Small intestine (tissue), 7 donors: ENCODE data around the gene EID3. TPM values are rescaled to one million over a fixed set of nuclear protein-coding genes. Genes with fewer than 3 reads are reported as not detected.

Experiments
- DNase-seq, 2 donors: peaks; one replicate each; pipeline versions ENCODE4 v3.0.0 to v3.0.0-alpha.2; 2013
- FAIRE-seq: peaks from 2 replicates; lab custom pipeline; 2012; peaks lifted over from hg19 to GRCh38; lab: Jason Lieb, UNC
- H3K27ac ChIP-seq, 3 donors: one replicate each; pipeline ENCODE4 v1.5.1; 2013; ENCODE audit warnings: low read length in 2 of 3, mild to moderate bottlenecking in 2 of 3, control low read depth in 1 of 3, inconsistent platforms in 1 of 3, low read depth in 1 of 3, moderate library complexity in 1 of 3
- H3K27me3 ChIP-seq, 3 donors: one replicate each; pipeline ENCODE4 v1.6.1; 2013; ENCODE audit warnings: low read length in 3 of 3, inconsistent platforms in 1 of 3; ENCODE audit not compliant: control insufficient read depth in 3 of 3, insufficient read depth in 3 of 3
- H3K36me3 ChIP-seq, 3 donors: one replicate each; pipeline ENCODE4 v1.6.1; 2013; ENCODE audit warnings: low read length in 3 of 3, inconsistent platforms in 1 of 3, low read depth in 1 of 3, mild to moderate bottlenecking in 1 of 3, moderate library complexity in 1 of 3; ENCODE audit not compliant: control insufficient read depth in 3 of 3, insufficient read depth in 2 of 3
- H3K4me1 ChIP-seq, 3 donors: one replicate each; pipeline ENCODE4 v1.6.1; 2013; ENCODE audit warnings: low read length in 2 of 3, inconsistent platforms in 1 of 3, low read depth in 1 of 3, mild to moderate bottlenecking in 1 of 3, moderate library complexity in 1 of 3; ENCODE audit not compliant: control insufficient read depth in 3 of 3, insufficient read depth in 2 of 3
- H3K4me3 ChIP-seq, 3 donors: one replicate each; pipeline ENCODE4 v1.5.1; 2013; ENCODE audit warnings: low read length in 3 of 3, control low read depth in 1 of 3, inconsistent platforms in 1 of 3, low read depth in 1 of 3, mild to moderate bottlenecking in 1 of 3, moderate library complexity in 1 of 3
- H3K9me3 ChIP-seq, 2 donors: one replicate each; pipeline ENCODE4 v1.6.1; 2013; ENCODE audit warnings: low read depth in 1 of 2, low read length in 1 of 2; ENCODE audit not compliant: control insufficient read depth in 2 of 2, insufficient read depth in 1 of 2
- WGBS, 3 donors: extraction: QIAGEN DNeasy Blood & Tissue Kit; methylation state at CpG; one replicate each; pipeline ENCODE4 v1.1.7; 2013; 5-methylcytosine and 5-hydroxymethylcytosine counted together
- polyA plus RNA-seq, 4 donors: library from polyadenylated mRNA; stranded (reverse) in 3 of 4; unstranded in 1 of 4; fragments of 200-250 nt in 3 of 4; fragments of 120-200 nt in 1 of 4; gene quantifications; one replicate each; pipeline versions ENCODE4 v1.2.1 to v1.2.3, GENCODE V29; 2013
- donor health status: healthy with polysubstance abuse.
- donor health status: control.
- donor health status: control.
- donor health status: Bipolar disorder and iron deficiency.
- donor health status: healthy.

EID3 gene
- polyA plus RNA-seq, 4 donors, result 0.54 to 1.6 (median 0.87) TPM

DNA sequence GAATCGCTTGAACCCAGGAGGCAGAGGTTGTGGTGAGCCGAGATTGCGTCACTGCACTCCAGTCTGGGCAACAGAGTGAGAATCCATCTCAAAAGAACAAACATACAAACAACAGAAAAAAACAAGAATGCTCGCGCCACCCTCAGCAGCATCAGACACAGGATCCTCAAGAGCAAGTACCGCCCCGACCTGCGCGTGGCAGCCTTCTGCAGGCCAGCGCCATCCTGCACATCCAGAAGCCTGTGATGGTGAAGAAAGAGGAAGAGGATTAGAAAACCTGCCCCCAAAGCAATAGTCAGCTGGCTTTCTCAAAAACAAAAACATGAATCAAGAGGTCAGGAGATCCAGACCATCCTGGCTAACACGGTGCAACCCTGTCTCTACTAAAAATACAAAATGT is 30.0 kb upstream of the EID3 start:
- Histone ChIP-seq H3K9me3 (no peaks in the 10 kb centered on the region), H3K4me1 (no peaks in the 10 kb centered on the region), H3K27me3 (no peaks in the 10 kb centered on the region), H3K36me3 (no peaks in the 10 kb centered on the region), H3K4me3 (no peak overlapping the region), H3K27ac (no peak overlapping the region)
- 94 to 95% (median 94%) methylated on average over 11 of the region's 11 CpGs for WGBS, 3 donors
- DNase-seq (no peak), FAIRE-seq (no peak)

DNA sequence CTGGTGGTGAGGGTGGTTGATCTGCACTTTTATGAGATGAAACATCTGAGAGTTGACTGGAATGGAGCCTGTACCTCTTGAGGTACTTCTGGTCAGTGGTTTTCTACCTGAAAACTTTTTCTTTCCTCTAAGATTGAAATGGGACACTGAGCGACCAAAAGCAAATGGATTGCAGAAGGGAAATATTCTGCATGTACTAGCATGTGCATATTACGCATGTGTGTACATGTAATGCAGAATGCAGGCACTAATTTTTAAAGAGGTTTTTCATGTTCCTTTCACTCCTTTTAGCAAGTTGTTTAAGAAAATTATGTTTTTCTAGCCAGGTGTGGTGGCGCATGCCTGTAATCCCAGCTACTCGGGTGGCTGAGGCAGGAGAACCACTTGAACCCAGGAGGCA is 28.7 kb upstream of the EID3 start:
- DNase-seq (no peak), FAIRE-seq (no peak)
- H3K4me3 ChIP-seq, result no peak overlapping the region
- 95 to 96% (median 95%) methylated on average over 4 of the region's 4 CpGs for WGBS, 3 donors
- H3K36me3 ChIP-seq, result no peaks in the 10 kb centered on the region
- no peak overlapping the region for H3K27ac ChIP-seq
- H3K9me3 ChIP-seq, result no peaks in the 10 kb centered on the region
- H3K27me3 ChIP-seq, result no peaks in the 10 kb centered on the region
- no peaks in the 10 kb centered on the region for H3K4me1 ChIP-seq

DNA sequence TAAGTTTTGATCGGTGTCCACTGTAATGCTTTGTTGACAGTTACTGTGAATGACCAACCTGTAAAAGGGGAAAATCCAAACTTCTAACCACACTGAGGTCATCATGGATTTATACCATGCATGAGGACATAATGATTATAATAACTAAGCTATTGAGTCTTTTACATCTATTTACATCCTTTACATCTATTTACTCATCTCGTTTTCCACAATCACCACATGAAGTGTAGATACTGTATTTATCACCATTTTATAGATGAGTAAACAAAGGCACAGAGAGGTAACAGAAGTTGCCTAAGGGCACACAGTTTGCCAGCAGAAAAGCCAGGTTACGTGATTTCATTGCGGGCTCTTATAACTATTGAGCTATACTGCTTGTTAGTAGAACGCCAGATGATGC is 27.9 kb upstream of the EID3 start:
- H3K36me3 ChIP-seq, result no peaks in the 10 kb centered on the region
- no peak for FAIRE-seq
- no peaks in the 10 kb centered on the region for H3K4me1 ChIP-seq
- no peak for DNase-seq
- H3K27me3 ChIP-seq, result no peaks in the 10 kb centered on the region
- WGBS, 3 donors, result 51 to 61% (median 54%) methylated on average over 5 of the region's 5 CpGs
- H3K4me3 ChIP-seq, result no peak overlapping the region
- no peak overlapping the region for H3K27ac ChIP-seq
- H3K9me3 ChIP-seq, result no peaks in the 10 kb centered on the region

DNA sequence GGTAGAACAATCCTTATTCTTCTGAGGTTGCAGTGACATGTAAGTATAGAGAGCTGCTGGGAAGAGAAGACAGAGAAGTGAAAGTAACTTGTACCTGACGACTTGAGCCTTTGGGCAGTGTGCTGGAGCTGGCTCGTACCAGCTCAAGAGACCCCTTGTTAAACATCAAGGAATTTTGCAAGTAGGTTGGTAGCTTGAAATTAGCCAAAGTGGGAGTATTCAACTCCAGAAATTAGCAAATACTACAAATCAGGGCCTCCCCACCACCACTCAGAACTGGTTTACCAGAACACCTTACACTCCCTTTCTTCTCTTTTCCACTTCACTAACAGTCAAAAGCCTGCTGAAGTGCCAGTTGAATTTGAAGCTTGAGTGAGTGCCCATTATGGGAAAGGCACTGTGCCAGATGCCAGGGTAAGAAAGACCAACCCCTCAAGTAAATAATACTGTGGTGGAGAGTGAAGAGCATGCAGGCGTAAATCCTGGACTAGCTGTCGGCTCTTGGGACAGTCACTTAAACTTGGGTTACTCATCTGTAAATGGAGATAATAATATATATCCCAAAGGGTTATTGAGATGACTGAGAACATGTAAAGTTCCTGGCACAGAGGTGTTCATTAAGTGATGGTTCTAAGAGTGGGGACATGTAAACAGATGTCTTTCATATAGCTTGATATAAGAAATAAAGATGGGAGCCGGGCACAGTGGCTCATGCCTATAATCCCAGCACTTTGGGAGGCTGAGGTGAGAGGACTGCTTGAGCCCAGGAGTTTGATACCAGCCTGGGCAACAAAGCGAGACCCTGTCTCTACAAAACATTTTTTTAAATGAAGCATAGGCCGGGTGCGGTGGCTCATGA is 27.0 kb upstream of the EID3 start:
- Histone ChIP-seq H3K27ac (peak overlapping the region in 2 of 3 donors; percentile 34 to 70), H3K4me3 (no peak overlapping the region), H3K36me3 (no peaks in the 10 kb centered on the region), H3K27me3 (no peaks in the 10 kb centered on the region), H3K4me1 (no peaks in the 10 kb centered on the region), H3K9me3 (no peaks in the 10 kb centered on the region)
- 65 to 68% (median 66%) methylated on average over 8 of the region's 8 CpGs for WGBS, 3 donors
- no peak for FAIRE-seq
- DNase-seq, result peak; percentile 26 to 54

DNA sequence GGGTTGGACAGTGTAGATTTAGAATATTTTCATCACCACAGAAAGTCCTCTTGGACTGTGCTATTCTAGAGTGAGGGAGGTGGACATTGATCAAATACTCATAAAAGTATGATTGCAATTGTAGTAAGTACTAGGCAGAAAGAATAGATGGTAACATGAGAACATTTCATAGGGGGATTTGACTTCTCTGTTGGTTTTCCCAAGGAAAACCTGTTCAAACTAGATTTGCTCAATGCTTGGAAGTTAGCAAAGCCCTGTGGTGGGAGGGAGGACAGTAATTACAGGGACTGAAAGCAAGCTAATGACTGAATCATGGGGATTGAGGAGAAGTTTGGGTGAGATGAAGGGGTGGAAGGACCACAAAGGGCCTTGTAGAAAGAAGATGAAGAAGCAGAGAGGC is 24.4 kb upstream of the EID3 start:
- FAIRE-seq (no peak), DNase-seq (no peak)
- Histone ChIP-seq H3K4me1 (no peaks in the 10 kb centered on the region), H3K27ac (no peak overlapping the region), H3K9me3 (no peaks in the 10 kb centered on the region), H3K4me3 (no peak overlapping the region), H3K27me3 (no peaks in the 10 kb centered on the region), H3K36me3 (no peaks in the 10 kb centered on the region)

DNA sequence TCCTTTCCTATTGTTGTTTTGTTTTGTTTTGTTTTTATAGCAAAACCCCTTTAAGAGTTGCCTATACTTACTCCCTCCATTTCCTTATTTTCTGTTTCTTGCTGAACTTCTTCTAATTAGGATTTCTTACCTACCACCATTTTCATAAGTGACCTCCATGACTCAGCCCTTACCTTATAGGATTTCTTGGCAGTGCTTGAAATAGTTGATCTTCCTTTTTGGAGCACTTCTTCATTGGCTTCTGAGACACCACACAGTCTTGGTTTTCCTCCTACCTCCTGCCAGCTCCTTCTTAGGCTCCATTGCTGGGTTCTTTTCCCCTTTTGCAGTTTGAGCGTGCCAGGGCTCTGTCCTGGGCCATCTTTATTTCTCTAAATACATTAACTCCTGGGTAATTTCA is 23.4 kb upstream of the EID3 start:
- FAIRE-seq (no peak), DNase-seq (no peak)
- Histone ChIP-seq H3K36me3 (no peaks in the 10 kb centered on the region), H3K27ac (no peak overlapping the region), H3K4me1 (peaks cover 0 to 1% (median 0%) of the 10 kb centered on the region in 3 donors), H3K9me3 (no peaks in the 10 kb centered on the region), H3K4me3 (no peak overlapping the region), H3K27me3 (no peaks in the 10 kb centered on the region)
- WGBS, 3 donors, result 84 to 93% (median 90%) methylated on average over 1 of the region's 1 CpG

DNA sequence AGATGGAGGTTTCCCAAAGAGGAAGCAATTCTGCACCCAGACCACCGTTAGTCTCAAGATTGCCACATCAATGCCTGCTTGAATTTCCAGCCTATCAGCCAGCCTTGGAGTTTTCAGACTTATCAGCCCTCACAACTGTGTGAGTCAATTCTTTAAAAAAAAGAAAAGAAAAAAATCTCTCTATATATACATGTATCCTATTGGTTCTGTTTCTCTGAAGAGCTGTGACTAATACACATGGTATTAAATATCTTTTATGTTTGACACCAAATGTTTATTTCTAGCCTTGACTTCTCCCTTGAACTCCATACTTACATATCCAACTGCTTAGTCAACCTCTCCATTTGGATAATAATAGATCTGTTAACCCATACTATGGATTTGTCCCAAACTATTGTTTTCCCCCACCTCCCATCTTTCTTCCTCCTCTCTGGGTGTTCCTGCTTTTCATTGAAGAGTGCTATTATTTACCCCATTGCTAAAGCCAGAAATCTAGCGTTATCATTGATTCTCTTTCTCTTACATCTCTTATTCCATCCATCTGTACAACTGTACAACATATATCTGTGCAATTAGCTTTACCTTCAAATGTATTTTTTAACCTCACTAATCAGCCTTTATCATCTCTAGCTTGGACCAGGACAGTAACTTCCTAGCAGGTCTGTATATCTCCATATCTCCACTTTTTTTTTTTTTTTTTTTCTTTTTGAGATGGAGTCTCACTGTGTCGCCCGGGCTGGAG is 22.7 kb upstream of the EID3 start:
- Histone ChIP-seq H3K36me3 (no peaks in the 10 kb centered on the region), H3K27ac (no peak overlapping the region), H3K4me3 (no peak overlapping the region), H3K9me3 (no peaks in the 10 kb centered on the region), H3K27me3 (no peaks in the 10 kb centered on the region), H3K4me1 (peaks cover 1 to 8% (median 2%) of the 10 kb centered on the region in 3 donors)
- 53 to 62% (median 53%) methylated on average over 2 to 4 of the region's 4 CpGs for WGBS, 3 donors
- FAIRE-seq (no peak), DNase-seq (no peak)

DNA sequence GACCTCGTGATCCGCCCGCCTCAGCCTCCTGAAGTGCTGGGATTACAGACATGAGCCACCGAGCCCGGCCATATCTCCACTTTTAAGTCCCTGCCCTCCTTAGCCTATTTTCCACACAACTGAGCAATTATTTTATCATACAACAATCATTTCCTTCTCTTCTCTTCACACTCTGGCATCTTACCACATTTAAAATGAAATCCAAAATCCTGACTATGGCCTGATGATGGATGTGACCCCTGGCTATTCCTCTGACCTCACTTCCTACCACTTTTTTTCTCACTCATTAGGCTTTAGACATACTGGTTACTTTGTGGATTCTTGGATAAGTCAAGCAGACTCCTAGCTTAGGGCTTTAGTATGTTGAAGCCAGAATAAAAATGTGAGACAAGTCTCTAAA is 21.9 kb upstream of the EID3 start:
- H3K9me3 ChIP-seq, result no peaks in the 10 kb centered on the region
- 86 to 91% (median 90%) methylated on average over 5 of the region's 5 CpGs for WGBS, 3 donors
- no peak for FAIRE-seq

More for the DNA sequence above, 21.9 kb upstream of the EID3 start:
- no peak for DNase-seq
- no peak overlapping the region for H3K4me3 ChIP-seq
- H3K27me3 ChIP-seq, result no peaks in the 10 kb centered on the region
- H3K36me3 ChIP-seq, result no peaks in the 10 kb centered on the region
- H3K27ac ChIP-seq, result no peak overlapping the region
- H3K4me1 ChIP-seq, result peaks cover 4 to 16% (median 9%) of the 10 kb centered on the region in 3 donors
